Body of pancreas (tissue), 4 donors: ENCODE data around the gene SRGAP1.
"Not testable (repeated sequence)": the region's sequence is repeated elsewhere in the genome, so short reads cannot be mapped to it uniquely, and the experiment has no call there.

Experiments
- POLR2A ChIP-seq, 3 donors: fragments of 450-650 bp; IDR thresholded peaks; one replicate each; pipeline ENCODE4 v1.6.1; 2016; ENCODE audit warnings: antibody characterized with exemption in 3 of 3, mild to moderate bottlenecking in 2 of 3
- TF ChIP-seq, protein P1 (sequence below), 7 experiments: fragments of 450-650 bp in 4 of 7; fragments of 200-600 bp in 3 of 7; sonication (generic) in 3 of 7; IDR thresholded peaks; one replicate each; pipeline ENCODE4 v1.5.1; 2016 to 2019; ENCODE audit warnings: antibody characterized with exemption in 7 of 7

DNA sequence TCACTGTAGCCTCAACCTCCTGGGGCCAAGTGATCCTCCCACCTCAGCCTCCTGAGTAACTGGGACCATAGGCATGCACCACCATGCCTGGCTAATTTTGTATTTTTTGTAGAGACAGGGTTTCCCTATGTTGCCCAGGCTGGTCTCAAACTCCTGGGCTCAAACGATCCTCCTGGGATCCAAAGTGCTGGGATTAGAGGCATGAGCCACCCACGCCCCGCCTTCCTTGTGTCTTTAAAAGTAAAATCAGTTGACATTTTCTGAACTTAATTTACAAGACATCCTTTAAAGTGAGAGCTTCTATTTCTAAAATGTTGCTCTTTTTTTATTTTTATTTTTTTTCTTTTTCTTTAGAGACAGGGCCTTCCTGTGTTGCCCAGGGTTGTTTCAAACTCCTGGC, 276.6 kb downstream of the SRGAP1 start:
- TF ChIP-seq, protein P1, sequence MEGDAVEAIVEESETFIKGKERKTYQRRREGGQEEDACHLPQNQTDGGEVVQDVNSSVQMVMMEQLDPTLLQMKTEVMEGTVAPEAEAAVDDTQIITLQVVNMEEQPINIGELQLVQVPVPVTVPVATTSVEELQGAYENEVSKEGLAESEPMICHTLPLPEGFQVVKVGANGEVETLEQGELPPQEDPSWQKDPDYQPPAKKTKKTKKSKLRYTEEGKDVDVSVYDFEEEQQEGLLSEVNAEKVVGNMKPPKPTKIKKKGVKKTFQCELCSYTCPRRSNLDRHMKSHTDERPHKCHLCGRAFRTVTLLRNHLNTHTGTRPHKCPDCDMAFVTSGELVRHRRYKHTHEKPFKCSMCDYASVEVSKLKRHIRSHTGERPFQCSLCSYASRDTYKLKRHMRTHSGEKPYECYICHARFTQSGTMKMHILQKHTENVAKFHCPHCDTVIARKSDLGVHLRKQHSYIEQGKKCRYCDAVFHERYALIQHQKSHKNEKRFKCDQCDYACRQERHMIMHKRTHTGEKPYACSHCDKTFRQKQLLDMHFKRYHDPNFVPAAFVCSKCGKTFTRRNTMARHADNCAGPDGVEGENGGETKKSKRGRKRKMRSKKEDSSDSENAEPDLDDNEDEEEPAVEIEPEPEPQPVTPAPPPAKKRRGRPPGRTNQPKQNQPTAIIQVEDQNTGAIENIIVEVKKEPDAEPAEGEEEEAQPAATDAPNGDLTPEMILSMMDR (IDR thresholded peaks at IDR 0.05) = not testable (repeated sequence)
- not testable (repeated sequence) for TF ChIP-seq POLR2A (IDR thresholded peaks at IDR 0.05)
